HepG2 (cell line): ENCODE measurements around the gene ZNF764. TPM values are rescaled to one million over a fixed set of nuclear protein-coding genes. Genes with fewer than 3 reads are reported as not detected.

ENCODE experiments used
- KLF11 ChIP-seq: IDR thresholded peaks from 2 replicates; pipeline ENCODE4 v1.6.1; 2016; ENCODE audit warnings: missing compliant biosample characterization
- MXI1 ChIP-seq: IDR thresholded peaks from 3 replicates; pipeline ENCODE4 v1.6.1; 2012; ENCODE audit warnings: low read depth, low read length, inconsistent platforms, borderline replicate concordance
- NCOA2 ChIP-seq: sonication (generic); formaldehyde crosslinking; IDR thresholded peaks from 2 replicates; pipeline ENCODE4 v1.8.0; 2022; ENCODE audit warnings: inconsistent platforms
- USF2 ChIP-seq, 2 experiments: sonication (generic) in 1 of 2; formaldehyde crosslinking in 1 of 2; IDR thresholded peaks; 2 replicates each; pipeline versions ENCODE4 v1.5.1 to v1.6.1; 2011 to 2020; ENCODE audit warnings: borderline replicate concordance in 1 of 2, low read depth in 1 of 2, low read length in 1 of 2, mild to moderate bottlenecking in 1 of 2, missing genetic modification reagents in 1 of 2, moderate library complexity in 1 of 2
- XRCC5 ChIP-seq: fragments of 200-400 bp; formaldehyde crosslinking; optimal IDR thresholded peaks from 2 replicates; pipeline ENCODE3; 2017; ENCODE audit warnings: mild to moderate bottlenecking, low read length
- ZFYVE20 ChIP-seq: sonication (generic); formaldehyde crosslinking; IDR thresholded peaks from 2 replicates; pipeline ENCODE4 v1.8.0; 2023; ENCODE audit warnings: low read depth, mild to moderate bottlenecking, moderate library complexity, missing genetic modification reagents, borderline replicate concordance
- ZNF142 ChIP-seq: sonication (generic); formaldehyde crosslinking; IDR thresholded peaks from 2 replicates; pipeline ENCODE4 v1.4.0; 2020; ENCODE audit warnings: missing genetic modification reagents
- ZNF33A ChIP-seq: sonication (generic); formaldehyde crosslinking; IDR thresholded peaks from 2 replicates; pipeline ENCODE4 v1.5.1; 2020; ENCODE audit warnings: missing genetic modification reagents, mild to moderate bottlenecking, moderate library complexity, borderline replicate concordance
- ZNF550 ChIP-seq: sonication (generic); formaldehyde crosslinking; IDR thresholded peaks from 2 replicates; pipeline ENCODE4 v1.4.0; 2020; ENCODE audit warnings: mild to moderate bottlenecking, missing genetic modification reagents, borderline replicate concordance
- ZNF660 ChIP-seq: sonication (generic); formaldehyde crosslinking; IDR thresholded peaks from 2 replicates; pipeline ENCODE4 v1.5.1; 2020; ENCODE audit warnings: mild to moderate bottlenecking, low read depth, missing genetic modification reagents, borderline replicate concordance
- ZZZ3 ChIP-seq: sonication (generic); formaldehyde crosslinking; IDR thresholded peaks from 2 replicates; pipeline ENCODE4 v1.4.0; 2020; ENCODE audit warnings: missing genetic modification reagents, mild to moderate bottlenecking, borderline replicate concordance
- polyA plus RNA-seq, 8 experiments: library from polyadenylated mRNA; depleted of rRNA in 3 of 8; stranded (reverse) in 7 of 8; unstranded in 1 of 8; fragments of >200 nt; fragmentation: Illumina TruSeq in 4 of 8; extraction: Trizol in 4 of 8; gene quantifications; 2 replicates each; pipeline versions ENCODE4 v1.2.1 to v1.2.3, GENCODE V29; 2011 to 2016; ENCODE audit warnings: low read depth in 4 of 8, missing spikeins in 1 of 8, mixed read lengths in 1 of 8; ENCODE audit not compliant: insufficient read depth in 1 of 8
- total RNA-seq, 5 experiments: library from RNA; depleted of rRNA; stranded (reverse); fragments of >200 nt; fragmentation: Illumina TruSeq; extraction: Trizol; gene quantifications; 2 replicates each; pipeline ENCODE4 v1.2.3, GENCODE V29; 2016; ENCODE audit warnings: low read depth in 1 of 5
- TF ChIP-seq, protein P1 (sequence below): sonication (generic); formaldehyde crosslinking; IDR thresholded peaks from 2 replicates; pipeline ENCODE4 v1.5.0; 2020; ENCODE audit warnings: missing genetic modification reagents
- TF ChIP-seq, protein P2 (sequence below): sonication (generic); formaldehyde crosslinking; IDR thresholded peaks from 2 replicates; pipeline ENCODE4 v1.4.0; 2020; ENCODE audit warnings: missing genetic modification reagents, mild to moderate bottlenecking, borderline replicate concordance
- TF ChIP-seq, protein P3 (sequence below): sonication (generic); formaldehyde crosslinking; IDR thresholded peaks from 2 replicates; pipeline ENCODE4 v1.4.0; 2020; ENCODE audit warnings: mild to moderate bottlenecking, missing genetic modification reagents

Gene ZNF764
- total and polyA plus RNA-seq, 2 of the 13 experiments (the other 11 are each of a cell fraction or from before 2014, with no cell fraction given) = 4.1 to 9.1 TPM

DNA sequence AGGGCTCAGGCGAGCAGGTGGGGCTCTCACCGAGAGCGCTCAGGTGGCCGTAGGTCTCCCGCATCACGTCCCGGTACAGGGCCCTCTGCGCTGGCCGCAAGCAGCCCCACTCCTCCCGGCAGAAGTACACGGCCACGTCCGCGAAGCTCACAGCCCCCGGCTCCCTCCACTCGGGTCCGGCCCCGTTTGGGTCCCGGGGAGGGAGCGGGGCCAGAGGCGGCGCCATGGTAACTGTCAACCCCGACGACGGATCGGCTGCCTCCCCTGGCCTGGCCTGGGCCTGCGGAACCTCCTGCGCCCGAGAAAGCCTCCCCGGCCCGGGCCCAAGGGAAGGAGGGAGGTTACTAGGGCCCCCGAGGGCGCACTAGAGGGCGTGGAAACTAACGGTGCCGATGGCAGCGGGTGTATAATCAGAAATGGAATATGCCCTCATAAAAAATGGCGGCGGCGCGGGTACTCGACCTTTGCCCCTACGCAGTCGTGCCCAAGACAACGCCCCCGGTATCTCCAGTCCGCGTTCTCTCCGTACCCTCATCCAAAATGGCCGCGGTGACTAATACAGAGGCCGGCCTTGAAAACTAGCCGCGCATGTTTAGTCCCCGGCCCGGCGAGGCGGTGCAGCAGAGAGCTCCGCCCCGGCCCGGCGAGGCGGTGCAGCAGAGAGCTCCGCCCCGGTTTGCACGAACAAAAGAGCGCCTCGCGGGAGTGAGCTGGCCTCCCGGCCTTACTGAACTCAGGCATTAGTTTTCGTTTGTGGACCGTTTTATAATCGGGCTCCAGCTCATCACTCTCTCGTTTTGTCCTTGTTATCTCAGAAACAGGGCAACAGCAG is at the start of gene ZNF764 (continued):
- TF ChIP-seq ZNF660 (CRISPR knock-in tag) (0 out of 2 replicates have a peak, but pooled peaks have one; percentile 71), XRCC5 (peak; percentile 84), ZNF33A (peak; percentile 95; the same call in 1 of the 2 replicates), ZFYVE20 (CRISPR knock-in tag) (no peak), MXI1 (peak; percentile 88; the same call in 2 of the 3 replicates), ZZZ3 (0 out of 2 replicates have a peak, but pooled peaks have one; percentile 38), KLF11 (CRISPR knock-in tag) (peak; percentile 90; the same call in 1 of the 2 replicates), ZNF550 (CRISPR knock-in tag) (no peak), ZNF142 (no peak), NCOA2 (peak; percentile 28), USF2 (IDR thresholded peaks at IDR 0.05; ENCODE audit: low read depth, low read length) (no peak), USF2 (CRISPR knock-in tag; IDR thresholded peaks at IDR 0.05; ENCODE audit: borderline replicate concordance) (peak; percentile 55; the same call in 1 of the 2 replicates)
- TF ChIP-seq, protein P1, sequence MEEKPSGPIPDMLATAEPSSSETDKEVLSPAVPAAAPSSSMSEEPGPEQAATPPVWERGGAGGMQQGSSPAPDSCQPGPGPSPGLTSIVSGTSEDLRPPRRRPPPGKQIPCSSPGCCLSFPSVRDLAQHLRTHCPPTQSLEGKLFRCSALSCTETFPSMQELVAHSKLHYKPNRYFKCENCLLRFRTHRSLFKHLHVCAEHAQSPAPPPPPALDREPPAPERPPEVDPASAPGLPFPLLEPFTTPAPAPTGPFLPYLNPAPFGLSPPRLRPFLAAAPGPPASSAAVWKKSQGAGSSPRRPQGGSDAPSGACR = peak; percentile 98
- TF ChIP-seq, protein P2, sequence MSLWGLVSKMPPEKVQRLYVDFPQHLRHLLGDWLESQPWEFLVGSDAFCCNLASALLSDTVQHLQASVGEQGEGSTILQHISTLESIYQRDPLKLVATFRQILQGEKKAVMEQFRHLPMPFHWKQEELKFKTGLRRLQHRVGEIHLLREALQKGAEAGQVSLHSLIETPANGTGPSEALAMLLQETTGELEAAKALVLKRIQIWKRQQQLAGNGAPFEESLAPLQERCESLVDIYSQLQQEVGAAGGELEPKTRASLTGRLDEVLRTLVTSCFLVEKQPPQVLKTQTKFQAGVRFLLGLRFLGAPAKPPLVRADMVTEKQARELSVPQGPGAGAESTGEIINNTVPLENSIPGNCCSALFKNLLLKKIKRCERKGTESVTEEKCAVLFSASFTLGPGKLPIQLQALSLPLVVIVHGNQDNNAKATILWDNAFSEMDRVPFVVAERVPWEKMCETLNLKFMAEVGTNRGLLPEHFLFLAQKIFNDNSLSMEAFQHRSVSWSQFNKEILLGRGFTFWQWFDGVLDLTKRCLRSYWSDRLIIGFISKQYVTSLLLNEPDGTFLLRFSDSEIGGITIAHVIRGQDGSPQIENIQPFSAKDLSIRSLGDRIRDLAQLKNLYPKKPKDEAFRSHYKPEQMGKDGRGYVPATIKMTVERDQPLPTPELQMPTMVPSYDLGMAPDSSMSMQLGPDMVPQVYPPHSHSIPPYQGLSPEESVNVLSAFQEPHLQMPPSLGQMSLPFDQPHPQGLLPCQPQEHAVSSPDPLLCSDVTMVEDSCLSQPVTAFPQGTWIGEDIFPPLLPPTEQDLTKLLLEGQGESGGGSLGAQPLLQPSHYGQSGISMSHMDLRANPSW (CRISPR knock-in tag) = peak; percentile 86; the same call in 1 of the 2 replicates
- TF ChIP-seq, protein P3, sequence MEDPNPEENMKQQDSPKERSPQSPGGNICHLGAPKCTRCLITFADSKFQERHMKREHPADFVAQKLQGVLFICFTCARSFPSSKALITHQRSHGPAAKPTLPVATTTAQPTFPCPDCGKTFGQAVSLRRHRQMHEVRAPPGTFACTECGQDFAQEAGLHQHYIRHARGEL (CRISPR knock-in tag) = peak; percentile 56; the same call in 1 of the 2 replicates
